GM23338 (cell line): ENCODE measurements around the gene THOC2. TPM values are rescaled to one million over a fixed set of nuclear protein-coding genes. Genes with fewer than 3 reads are reported as not detected.

Experiments used
- EZH2phosphoT487 ChIP-seq: fragments of 200-600 bp; sonication (generic); IDR thresholded peaks from one replicate; pipeline ENCODE4 v1.8.1; 2018; ENCODE audit warnings: antibody characterized with exemption; ENCODE audit not compliant: unreplicated experiment
- JUNB ChIP-seq: IDR thresholded peaks from one replicate; pipeline ENCODE4 v1.6.1; 2016; ENCODE audit warnings: antibody characterized with exemption; ENCODE audit not compliant: unreplicated experiment
- NANOG ChIP-seq: IDR thresholded peaks from 2 replicates; pipeline ENCODE4 v1.6.1; 2016; ENCODE audit warnings: antibody characterized with exemption, borderline replicate concordance
- STAT1 ChIP-seq: IDR thresholded peaks from one replicate; pipeline ENCODE4 v1.6.1; 2016; ENCODE audit warnings: antibody characterized with exemption; ENCODE audit not compliant: unreplicated experiment
- ZNF114 ChIP-seq: fragments of 250-450 bp; sonication (Bioruptor Pico); IDR thresholded peaks from 2 replicates; pipeline ENCODE4 v1.5.0; 2020; ENCODE audit warnings: mild to moderate bottlenecking, moderate library complexity
- ZNF331 ChIP-seq: fragments of 250-450 bp; sonication (Bioruptor Pico); IDR thresholded peaks from 2 replicates; pipeline ENCODE4 v1.5.0; 2020; ENCODE audit warnings: low read depth, mild to moderate bottlenecking, moderate library complexity
- polyA plus RNA-seq: library from polyadenylated mRNA; unstranded; fragments of >200 nt; fragmentation: Nextera tagmentation; extraction: Ambion mirVana; gene quantifications from 2 replicates; pipeline ENCODE4 v1.2.1, GENCODE V29; 2016
- total RNA-seq: library from RNA; depleted of rRNA; stranded (reverse); fragments of >200 nt; shearing (Covaris generic); gene quantifications from 2 replicates; pipeline ENCODE4 v1.2.3, GENCODE V29; 2014
- TF ChIP-seq, protein P1 (sequence below): fragments of 250-450 bp; sonication (Bioruptor Pico); IDR thresholded peaks from 2 replicates; pipeline ENCODE4 v1.5.0; 2020; ENCODE audit warnings: mild to moderate bottlenecking, moderate library complexity
- TF ChIP-seq, protein P2 (sequence below): IDR thresholded peaks from one replicate; pipeline ENCODE4 v1.6.1; 2018; ENCODE audit warnings: antibody characterized with exemption; ENCODE audit not compliant: unreplicated experiment

The THOC2 gene
- total and polyA plus RNA-seq, 2 experiments from 2014 or later: 86.6 to 138 TPM

DNA sequence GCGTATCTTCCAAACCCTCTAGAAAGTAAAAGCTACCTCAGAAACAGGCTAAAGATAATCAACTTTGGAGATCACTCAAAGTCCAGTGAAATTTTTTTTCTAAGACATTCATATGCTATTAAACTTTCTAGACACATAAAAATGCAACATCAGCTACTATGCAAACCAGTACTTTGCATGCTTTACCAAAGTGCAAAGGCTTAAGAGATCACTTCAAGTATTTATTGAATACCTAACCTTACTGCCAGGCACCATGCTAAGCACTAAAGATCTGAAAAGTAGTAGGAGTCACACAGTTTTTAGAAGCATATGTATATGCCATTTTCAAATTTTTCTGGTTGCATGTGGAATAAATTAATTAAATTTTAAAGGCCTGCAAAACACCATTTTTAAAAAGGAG lies 115.8 kb downstream of the THOC2 start (continued):
- TF ChIP-seq, protein P1, sequence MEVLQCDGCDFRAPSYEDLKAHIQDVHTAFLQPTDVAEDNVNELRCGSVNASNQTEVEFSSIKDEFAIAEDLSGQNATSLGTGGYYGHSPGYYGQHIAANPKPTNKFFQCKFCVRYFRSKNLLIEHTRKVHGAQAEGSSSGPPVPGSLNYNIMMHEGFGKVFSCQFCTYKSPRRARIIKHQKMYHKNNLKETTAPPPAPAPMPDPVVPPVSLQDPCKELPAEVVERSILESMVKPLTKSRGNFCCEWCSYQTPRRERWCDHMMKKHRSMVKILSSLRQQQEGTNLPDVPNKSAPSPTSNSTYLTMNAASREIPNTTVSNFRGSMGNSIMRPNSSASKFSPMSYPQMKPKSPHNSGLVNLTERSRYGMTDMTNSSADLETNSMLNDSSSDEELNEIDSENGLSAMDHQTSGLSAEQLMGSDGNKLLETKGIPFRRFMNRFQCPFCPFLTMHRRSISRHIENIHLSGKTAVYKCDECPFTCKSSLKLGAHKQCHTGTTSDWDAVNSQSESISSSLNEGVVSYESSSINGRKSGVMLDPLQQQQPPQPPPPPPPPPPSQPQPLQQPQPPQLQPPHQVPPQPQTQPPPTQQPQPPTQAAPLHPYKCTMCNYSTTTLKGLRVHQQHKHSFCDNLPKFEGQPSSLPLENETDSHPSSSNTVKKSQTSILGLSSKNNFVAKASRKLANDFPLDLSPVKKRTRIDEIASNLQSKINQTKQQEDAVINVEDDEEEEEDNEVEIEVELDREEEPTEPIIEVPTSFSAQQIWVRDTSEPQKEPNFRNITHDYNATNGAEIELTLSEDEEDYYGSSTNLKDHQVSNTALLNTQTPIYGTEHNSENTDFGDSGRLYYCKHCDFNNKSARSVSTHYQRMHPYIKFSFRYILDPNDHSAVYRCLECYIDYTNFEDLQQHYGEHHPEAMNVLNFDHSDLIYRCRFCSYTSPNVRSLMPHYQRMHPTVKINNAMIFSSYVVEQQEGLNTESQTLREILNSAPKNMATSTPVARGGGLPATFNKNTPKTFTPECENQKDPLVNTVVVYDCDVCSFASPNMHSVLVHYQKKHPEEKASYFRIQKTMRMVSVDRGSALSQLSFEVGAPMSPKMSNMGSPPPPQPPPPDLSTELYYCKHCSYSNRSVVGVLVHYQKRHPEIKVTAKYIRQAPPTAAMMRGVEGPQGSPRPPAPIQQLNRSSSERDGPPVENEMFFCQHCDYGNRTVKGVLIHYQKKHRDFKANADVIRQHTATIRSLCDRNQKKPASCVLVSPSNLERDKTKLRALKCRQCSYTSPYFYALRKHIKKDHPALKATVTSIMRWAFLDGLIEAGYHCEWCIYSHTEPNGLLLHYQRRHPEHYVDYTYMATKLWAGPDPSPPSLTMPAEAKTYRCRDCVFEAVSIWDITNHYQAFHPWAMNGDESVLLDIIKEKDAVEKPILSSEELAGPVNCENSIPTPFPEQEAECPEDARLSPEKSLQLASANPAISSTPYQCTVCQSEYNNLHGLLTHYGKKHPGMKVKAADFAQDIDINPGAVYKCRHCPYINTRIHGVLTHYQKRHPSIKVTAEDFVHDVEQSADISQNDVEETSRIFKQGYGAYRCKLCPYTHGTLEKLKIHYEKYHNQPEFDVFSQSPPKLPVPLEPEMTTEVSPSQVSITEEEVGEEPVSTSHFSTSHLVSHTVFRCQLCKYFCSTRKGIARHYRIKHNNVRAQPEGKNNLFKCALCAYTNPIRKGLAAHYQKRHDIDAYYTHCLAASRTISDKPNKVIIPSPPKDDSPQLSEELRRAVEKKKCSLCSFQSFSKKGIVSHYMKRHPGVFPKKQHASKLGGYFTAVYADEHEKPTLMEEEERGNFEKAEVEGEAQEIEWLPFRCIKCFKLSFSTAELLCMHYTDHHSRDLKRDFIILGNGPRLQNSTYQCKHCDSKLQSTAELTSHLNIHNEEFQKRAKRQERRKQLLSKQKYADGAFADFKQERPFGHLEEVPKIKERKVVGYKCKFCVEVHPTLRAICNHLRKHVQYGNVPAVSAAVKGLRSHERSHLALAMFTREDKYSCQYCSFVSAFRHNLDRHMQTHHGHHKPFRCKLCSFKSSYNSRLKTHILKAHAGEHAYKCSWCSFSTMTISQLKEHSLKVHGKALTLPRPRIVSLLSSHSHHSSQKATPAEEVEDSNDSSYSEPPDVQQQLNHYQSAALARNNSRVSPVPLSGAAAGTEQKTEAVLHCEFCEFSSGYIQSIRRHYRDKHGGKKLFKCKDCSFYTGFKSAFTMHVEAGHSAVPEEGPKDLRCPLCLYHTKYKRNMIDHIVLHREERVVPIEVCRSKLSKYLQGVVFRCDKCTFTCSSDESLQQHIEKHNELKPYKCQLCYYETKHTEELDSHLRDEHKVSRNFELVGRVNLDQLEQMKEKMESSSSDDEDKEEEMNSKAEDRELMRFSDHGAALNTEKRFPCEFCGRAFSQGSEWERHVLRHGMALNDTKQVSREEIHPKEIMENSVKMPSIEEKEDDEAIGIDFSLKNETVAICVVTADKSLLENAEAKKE: no peak
- no peak for TF ChIP-seq EZH2phosphoT487
- no peak for TF ChIP-seq STAT1
- no peak for TF ChIP-seq NANOG
- TF ChIP-seq ZNF331 (CRISPR knock-in tag): no peak
- TF ChIP-seq, protein P2, sequence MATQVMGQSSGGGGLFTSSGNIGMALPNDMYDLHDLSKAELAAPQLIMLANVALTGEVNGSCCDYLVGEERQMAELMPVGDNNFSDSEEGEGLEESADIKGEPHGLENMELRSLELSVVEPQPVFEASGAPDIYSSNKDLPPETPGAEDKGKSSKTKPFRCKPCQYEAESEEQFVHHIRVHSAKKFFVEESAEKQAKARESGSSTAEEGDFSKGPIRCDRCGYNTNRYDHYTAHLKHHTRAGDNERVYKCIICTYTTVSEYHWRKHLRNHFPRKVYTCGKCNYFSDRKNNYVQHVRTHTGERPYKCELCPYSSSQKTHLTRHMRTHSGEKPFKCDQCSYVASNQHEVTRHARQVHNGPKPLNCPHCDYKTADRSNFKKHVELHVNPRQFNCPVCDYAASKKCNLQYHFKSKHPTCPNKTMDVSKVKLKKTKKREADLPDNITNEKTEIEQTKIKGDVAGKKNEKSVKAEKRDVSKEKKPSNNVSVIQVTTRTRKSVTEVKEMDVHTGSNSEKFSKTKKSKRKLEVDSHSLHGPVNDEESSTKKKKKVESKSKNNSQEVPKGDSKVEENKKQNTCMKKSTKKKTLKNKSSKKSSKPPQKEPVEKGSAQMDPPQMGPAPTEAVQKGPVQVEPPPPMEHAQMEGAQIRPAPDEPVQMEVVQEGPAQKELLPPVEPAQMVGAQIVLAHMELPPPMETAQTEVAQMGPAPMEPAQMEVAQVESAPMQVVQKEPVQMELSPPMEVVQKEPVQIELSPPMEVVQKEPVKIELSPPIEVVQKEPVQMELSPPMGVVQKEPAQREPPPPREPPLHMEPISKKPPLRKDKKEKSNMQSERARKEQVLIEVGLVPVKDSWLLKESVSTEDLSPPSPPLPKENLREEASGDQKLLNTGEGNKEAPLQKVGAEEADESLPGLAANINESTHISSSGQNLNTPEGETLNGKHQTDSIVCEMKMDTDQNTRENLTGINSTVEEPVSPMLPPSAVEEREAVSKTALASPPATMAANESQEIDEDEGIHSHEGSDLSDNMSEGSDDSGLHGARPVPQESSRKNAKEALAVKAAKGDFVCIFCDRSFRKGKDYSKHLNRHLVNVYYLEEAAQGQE: no peak
- TF ChIP-seq ZNF114 (CRISPR knock-in tag): no peak
- no peak for TF ChIP-seq JUNB
